A172 (cell line): ENCODE results near the gene C6orf62. TPM values are rescaled to one million over a fixed set of nuclear protein-coding genes. Genes with fewer than 3 reads are reported as not detected.
"Not testable (repeated sequence)": the region's sequence is repeated elsewhere in the genome, so short reads cannot be mapped to it uniquely, and the experiment has no call there.

ENCODE experiments used
- DNase-seq: peaks from one replicate; pipeline ENCODE4 v3.0.0-alpha.2; 2015; ENCODE audit warnings: low spot score
- total RNA-seq: library from RNA; depleted of rRNA; stranded (reverse); fragments of >200 nt; shearing (Covaris generic); gene quantifications from 2 replicates; pipeline ENCODE4 v1.2.3, GENCODE V29; 2014

Gene C6orf62
- total RNA-seq, 1 experiment from 2014 or later = 132 TPM

- DNase-seq = peak; percentile 97
Observed at GRCh38 chr6:24743265-24743943, 24.4 kb upstream of the C6orf62 start.

- DNase-seq = no peak
Observed at GRCh38 chr6:24742216-24742738, 23.3 kb upstream of the C6orf62 start.

- no peak for DNase-seq
Observed at GRCh38 chr6:24740861-24741260, 21.9 kb upstream of the C6orf62 start.

GRCh38 chr6:24738741-24739140 lies 19.8 kb upstream of the C6orf62 start:
- no peak for DNase-seq

GRCh38 chr6:24734710-24735109 lies 15.8 kb upstream of the C6orf62 start:
- DNase-seq = not testable (repeated sequence)

- DNase-seq = no peak
Observed at GRCh38 chr6:24734166-24734565, 15.2 kb upstream of the C6orf62 start.

- DNase-seq = not testable (repeated sequence)
Observed at GRCh38 chr6:24731456-24732134, 12.6 kb upstream of the C6orf62 start.

GRCh38 chr6:24730653-24731052 lies 11.7 kb upstream of the C6orf62 start:
- not testable (repeated sequence) for DNase-seq

GRCh38 chr6:24723270-24723669 lies 4.3 kb upstream of the C6orf62 start:
- DNase-seq = no peak

GRCh38 chr6:24721461-24722215 lies 2.7 kb upstream of the C6orf62 start:
- DNase-seq = no peak

- DNase-seq = peak; percentile 98
Observed at GRCh38 chr6:24720604-24721460, 1.9 kb upstream of the C6orf62 start.

GRCh38 chr6:24720131-24720603 lies 1.2 kb upstream of the C6orf62 start:
- peak; percentile 21 for DNase-seq

- DNase-seq = no peak
Observed at GRCh38 chr6:24718449-24719124, 367 bp downstream of the C6orf62 start.

- DNase-seq = not testable (repeated sequence)
Observed at GRCh38 chr6:24716602-24717148, 2.3 kb downstream of the C6orf62 start.

GRCh38 chr6:24710519-24711303 lies 8.2 kb downstream of the C6orf62 start:
- DNase-seq = no peak

GRCh38 chr6:24709014-24709711 lies 9.8 kb downstream of the C6orf62 start:
- DNase-seq = no peak

GRCh38 chr6:24708612-24709011 lies 10.3 kb downstream of the C6orf62 start:
- DNase-seq = no peak

- DNase-seq = no peak
Observed at GRCh38 chr6:24704468-24704867, 14.5 kb downstream of the C6orf62 start.

- DNase-seq = no peak
Observed at GRCh38 chr6:24702720-24703282, 16.2 kb downstream of the C6orf62 start.
